Osteoblast (primary cell): ENCODE data around the gene TRIM44. TPM values are rescaled to one million over a fixed set of nuclear protein-coding genes. Genes with fewer than 3 reads are reported as not detected.

ENCODE experiments used
- DNase-seq: peaks from one replicate; pipeline ENCODE4 v3.0.0; 2011; ENCODE audit warnings: low spot score, mixed read lengths; ENCODE audit not compliant: insufficient read length; ENCODE audit errors: missing footprints
- H2AFZ ChIP-seq: 2 replicates; pipeline ENCODE4 v1.6.0; 2011; ENCODE audit warnings: mild to moderate bottlenecking, low read length
- H3K27ac ChIP-seq: 2 replicates; pipeline ENCODE4 v1.5.1; 2011; ENCODE audit warnings: mild to moderate bottlenecking, low read depth, low read length, moderate library complexity
- H3K27me3 ChIP-seq: 2 replicates; pipeline ENCODE4 v1.6.0; 2012; ENCODE audit warnings: mild to moderate bottlenecking, control low read depth, inconsistent platforms, low read length, moderate library complexity; ENCODE audit not compliant: insufficient read depth
- H3K36me3 ChIP-seq: 2 replicates; pipeline ENCODE4 v1.5.1; 2011; ENCODE audit warnings: mild to moderate bottlenecking, low read length, control low read depth, moderate library complexity; ENCODE audit not compliant: insufficient read depth
- H3K4me1 ChIP-seq: 2 replicates; pipeline ENCODE4 v1.5.1; 2011; ENCODE audit warnings: mild to moderate bottlenecking, low read length, control low read depth, moderate library complexity; ENCODE audit not compliant: insufficient read depth
- H3K4me2 ChIP-seq: 2 replicates; pipeline ENCODE4 v1.6.0; 2011; ENCODE audit warnings: mild to moderate bottlenecking, low read length; ENCODE audit not compliant: insufficient read depth
- H3K4me3 ChIP-seq: fragments of 200-600 bp; sonication (generic); 3 replicates; pipeline ENCODE4 v1.5.1; 2012; ENCODE audit warnings: mild to moderate bottlenecking, low read length, inconsistent platforms; ENCODE audit not compliant: insufficient read depth
- H3K79me2 ChIP-seq: 2 replicates; pipeline ENCODE4 v1.6.0; 2012; ENCODE audit warnings: mild to moderate bottlenecking, low read length, control low read depth, inconsistent platforms; ENCODE audit not compliant: insufficient read depth
- H3K9me3 ChIP-seq: 2 replicates; pipeline ENCODE4 v1.5.1; 2011; ENCODE audit warnings: low read depth, low read length, control low read depth
- H4K20me1 ChIP-seq: 2 replicates; pipeline ENCODE4 v1.6.0; 2012; ENCODE audit warnings: mild to moderate bottlenecking, low read length, control low read depth; ENCODE audit not compliant: insufficient read depth
- total RNA-seq: library from RNA; depleted of rRNA; stranded (reverse); fragments of >200 nt; gene quantifications from 2 replicates; pipeline ENCODE4 v1.2.3, GENCODE V29; 2012
- TF ChIP-seq, protein P1 (sequence below): IDR thresholded peaks from 2 replicates; pipeline ENCODE4 v1.5.1; 2011; ENCODE audit warnings: mild to moderate bottlenecking, low read depth, low read length, moderate library complexity; ENCODE audit errors: extremely low read depth

The TRIM44 gene
- total RNA-seq, 1 donor: 40.5 TPM

DNA sequence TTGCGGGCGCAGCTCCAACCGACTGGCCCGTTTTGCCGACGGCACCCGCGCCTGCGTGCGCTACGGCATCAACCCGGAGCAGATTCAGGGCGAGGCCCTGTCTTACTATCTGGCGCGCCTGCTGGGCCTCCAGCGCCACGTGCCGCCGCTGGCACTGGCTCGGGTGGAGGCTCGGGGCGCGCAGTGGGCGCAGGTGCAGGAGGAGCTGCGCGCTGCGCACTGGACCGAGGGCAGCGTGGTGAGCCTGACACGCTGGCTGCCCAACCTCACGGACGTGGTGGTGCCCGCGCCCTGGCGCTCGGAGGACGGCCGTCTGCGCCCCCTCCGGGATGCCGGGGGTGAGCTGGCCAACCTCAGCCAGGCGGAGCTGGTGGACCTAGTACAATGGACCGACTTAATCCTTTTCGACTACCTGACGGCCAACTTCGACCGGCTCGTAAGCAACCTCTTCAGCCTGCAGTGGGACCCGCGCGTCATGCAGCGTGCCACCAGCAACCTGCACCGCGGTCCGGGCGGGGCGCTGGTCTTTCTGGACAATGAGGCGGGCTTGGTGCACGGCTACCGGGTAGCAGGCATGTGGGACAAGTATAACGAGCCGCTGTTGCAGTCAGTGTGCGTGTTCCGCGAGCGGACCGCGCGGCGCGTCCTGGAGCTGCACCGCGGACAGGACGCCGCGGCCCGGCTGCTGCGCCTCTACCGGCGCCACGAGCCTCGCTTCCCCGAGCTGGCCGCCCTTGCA lies 43.3 kb upstream of the TRIM44 start:
- TF ChIP-seq, protein P1, sequence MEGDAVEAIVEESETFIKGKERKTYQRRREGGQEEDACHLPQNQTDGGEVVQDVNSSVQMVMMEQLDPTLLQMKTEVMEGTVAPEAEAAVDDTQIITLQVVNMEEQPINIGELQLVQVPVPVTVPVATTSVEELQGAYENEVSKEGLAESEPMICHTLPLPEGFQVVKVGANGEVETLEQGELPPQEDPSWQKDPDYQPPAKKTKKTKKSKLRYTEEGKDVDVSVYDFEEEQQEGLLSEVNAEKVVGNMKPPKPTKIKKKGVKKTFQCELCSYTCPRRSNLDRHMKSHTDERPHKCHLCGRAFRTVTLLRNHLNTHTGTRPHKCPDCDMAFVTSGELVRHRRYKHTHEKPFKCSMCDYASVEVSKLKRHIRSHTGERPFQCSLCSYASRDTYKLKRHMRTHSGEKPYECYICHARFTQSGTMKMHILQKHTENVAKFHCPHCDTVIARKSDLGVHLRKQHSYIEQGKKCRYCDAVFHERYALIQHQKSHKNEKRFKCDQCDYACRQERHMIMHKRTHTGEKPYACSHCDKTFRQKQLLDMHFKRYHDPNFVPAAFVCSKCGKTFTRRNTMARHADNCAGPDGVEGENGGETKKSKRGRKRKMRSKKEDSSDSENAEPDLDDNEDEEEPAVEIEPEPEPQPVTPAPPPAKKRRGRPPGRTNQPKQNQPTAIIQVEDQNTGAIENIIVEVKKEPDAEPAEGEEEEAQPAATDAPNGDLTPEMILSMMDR: no peak
- peaks cover 19% of the 10 kb centered on the region for H3K79me2 ChIP-seq
- H3K4me2 ChIP-seq: peak overlapping the region; percentile 91
- H3K4me3 ChIP-seq: peak overlapping the region; percentile 78
- DNase-seq: peak; percentile 87
- H3K9me3 ChIP-seq: no peaks in the 10 kb centered on the region
- H4K20me1 ChIP-seq: no peaks in the 10 kb centered on the region
- peaks cover 56% of the 10 kb centered on the region for H3K4me1 ChIP-seq
- H3K36me3 ChIP-seq: no peaks in the 10 kb centered on the region
- no peaks in the 10 kb centered on the region for H3K27me3 ChIP-seq
- H2AFZ ChIP-seq: peak overlapping the region; percentile 59
- peak overlapping the region; percentile 31 for H3K27ac ChIP-seq

DNA sequence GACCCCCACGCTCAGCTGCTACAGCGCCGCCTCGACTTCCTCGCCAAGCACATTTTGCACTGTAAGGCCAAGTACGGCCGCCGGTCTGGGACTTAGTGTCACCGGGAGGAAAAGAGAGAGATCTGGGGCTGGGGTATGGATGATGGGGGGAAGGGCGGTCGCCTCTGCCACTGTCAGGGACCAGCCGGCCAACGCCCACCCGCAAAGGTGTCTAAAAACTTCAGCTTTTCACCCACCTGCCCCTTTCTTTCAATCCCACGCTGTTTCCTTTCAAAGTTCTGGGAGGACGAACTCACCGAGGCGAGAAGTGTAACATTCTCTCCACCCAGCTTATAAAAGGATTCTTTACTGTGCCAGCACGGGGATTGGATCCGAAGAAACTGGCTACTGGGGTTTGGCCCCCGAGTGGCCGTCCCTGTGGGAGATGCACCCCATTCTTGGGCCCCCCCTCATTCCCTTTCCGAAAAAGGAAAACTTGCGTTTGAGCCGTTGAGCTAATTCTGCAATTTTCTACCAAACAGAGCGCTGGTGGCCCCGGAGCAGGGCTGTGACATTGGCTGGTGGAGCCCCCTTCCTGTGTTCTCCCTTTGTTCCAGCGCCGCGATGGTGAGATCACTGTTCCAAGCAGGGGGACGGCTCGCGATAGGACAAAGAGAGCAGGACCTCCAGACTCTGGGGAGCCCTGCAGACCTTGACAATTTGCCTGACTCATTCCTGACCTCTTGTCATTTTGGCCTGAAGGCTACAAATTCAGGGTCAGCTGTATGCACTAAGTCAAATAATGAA lies 42.5 kb upstream of the TRIM44 start:
- Histone ChIP-seq H3K79me2 (peaks cover 19% of the 10 kb centered on the region), H3K27me3 (no peaks in the 10 kb centered on the region), H3K4me1 (peaks cover 57% of the 10 kb centered on the region), H3K36me3 (no peaks in the 10 kb centered on the region), H4K20me1 (no peaks in the 10 kb centered on the region), H2AFZ (peak overlapping the region; percentile 59), H3K4me2 (peak overlapping the region; percentile 91), H3K9me3 (no peaks in the 10 kb centered on the region), H3K4me3 (peak overlapping the region; percentile 78), H3K27ac (peak overlapping the region; percentile 31)
- DNase-seq: peak; percentile 66
- TF ChIP-seq, protein P1: no peak

DNA sequence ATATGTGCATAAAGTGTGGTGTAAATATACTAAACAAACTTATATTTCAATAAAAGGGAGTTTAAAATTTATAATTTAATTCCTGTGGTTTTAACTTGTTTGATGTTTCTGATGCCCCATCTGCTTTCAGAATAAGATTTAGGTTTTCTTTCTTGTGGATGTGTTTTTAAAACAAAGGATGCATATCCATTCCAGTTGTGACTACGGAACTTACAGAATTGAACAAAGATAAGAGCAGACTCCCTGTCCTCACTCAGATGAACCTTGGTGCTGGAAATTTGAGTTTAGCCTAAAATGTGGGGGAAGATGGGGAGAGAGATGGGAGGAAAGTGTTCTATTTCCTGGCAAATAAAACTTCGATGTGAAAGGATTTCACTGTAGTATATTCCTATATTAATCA lies 41.8 kb upstream of the TRIM44 start:
- no peak overlapping the region for H2AFZ ChIP-seq
- H3K27ac ChIP-seq: no peak overlapping the region
- H3K4me1 ChIP-seq: peaks cover 57% of the 10 kb centered on the region
- H3K4me2 ChIP-seq: peak overlapping the region; percentile 91
- no peak for DNase-seq
- no peaks in the 10 kb centered on the region for H4K20me1 ChIP-seq
- H3K36me3 ChIP-seq: no peaks in the 10 kb centered on the region
- no peaks in the 10 kb centered on the region for H3K27me3 ChIP-seq
- no peaks in the 10 kb centered on the region for H3K9me3 ChIP-seq
- TF ChIP-seq, protein P1: no peak
- peaks cover 19% of the 10 kb centered on the region for H3K79me2 ChIP-seq
- no peak overlapping the region for H3K4me3 ChIP-seq

DNA sequence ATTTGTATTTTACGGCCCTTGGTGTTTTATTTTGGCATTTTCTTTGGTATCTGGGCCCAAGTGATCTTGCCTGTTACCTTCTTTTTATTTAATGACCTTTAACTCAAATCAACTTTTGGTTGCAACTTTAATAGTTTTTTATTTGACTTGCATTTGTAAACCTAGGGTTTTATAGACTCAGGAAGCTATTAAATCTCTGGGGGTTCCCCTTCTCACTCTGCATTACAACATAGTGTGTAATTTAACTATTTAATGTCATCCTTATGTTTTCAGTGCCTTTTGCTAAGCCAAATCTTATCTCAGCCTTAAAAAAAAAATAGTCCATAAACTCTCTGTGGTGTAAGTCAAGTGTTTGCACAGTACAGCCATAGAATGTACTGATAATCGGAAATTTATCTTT lies 41.0 kb upstream of the TRIM44 start:
- peaks cover 52% of the 10 kb centered on the region for H3K4me1 ChIP-seq
- TF ChIP-seq, protein P1: no peak
- H3K9me3 ChIP-seq: no peaks in the 10 kb centered on the region
- no peaks in the 10 kb centered on the region for H3K27me3 ChIP-seq
- no peaks in the 10 kb centered on the region for H4K20me1 ChIP-seq
- no peak for DNase-seq
- H3K79me2 ChIP-seq: peaks cover 19% of the 10 kb centered on the region
- no peaks in the 10 kb centered on the region for H3K36me3 ChIP-seq
- no peak overlapping the region for H2AFZ ChIP-seq
- H3K27ac ChIP-seq: peak overlapping the region; percentile 42
- peak overlapping the region; percentile 49 for H3K4me2 ChIP-seq
- no peak overlapping the region for H3K4me3 ChIP-seq
